GM19099 (cell line): ENCODE results near the gene PHACTR4.

Experiments
- POLR2A ChIP-seq: IDR thresholded peaks from 3 replicates; pipeline ENCODE4 v1.6.1; 2011; ENCODE audit warnings: low read depth; ENCODE audit not compliant: insufficient read length; ENCODE audit errors: extremely low read depth

PHACTR4 gene

GRCh38 chr1:28458237-28459228 is 89.0 kb downstream of the PHACTR4 start:
- TF ChIP-seq POLR2A: no peak

- no peak for TF ChIP-seq POLR2A
These were observed 96.8 kb downstream of the PHACTR4 start for GRCh38 chr1:28466226-28466778.

- TF ChIP-seq POLR2A: no peak
These were observed 100.6 kb downstream of the PHACTR4 start for GRCh38 chr1:28470146-28470545.

GRCh38 chr1:28480308-28480707 is 110.8 kb downstream of the PHACTR4 start:
- no peak for TF ChIP-seq POLR2A

- no peak for TF ChIP-seq POLR2A
These were observed 112.6 kb downstream of the PHACTR4 start for GRCh38 chr1:28482138-28482537.

GRCh38 chr1:28482702-28483101 is 113.2 kb downstream of the PHACTR4 start:
- no peak for TF ChIP-seq POLR2A

GRCh38 chr1:28494737-28495136 is 125.2 kb downstream of the PHACTR4 start:
- no peak for TF ChIP-seq POLR2A

- no peak for TF ChIP-seq POLR2A
These were observed 130.0 kb downstream of the PHACTR4 start for GRCh38 chr1:28499553-28499952.

- TF ChIP-seq POLR2A: no peak
These were observed 132.4 kb downstream of the PHACTR4 start for GRCh38 chr1:28501925-28502324.

GRCh38 chr1:28503117-28503516 is 133.6 kb downstream of the PHACTR4 start:
- TF ChIP-seq POLR2A: no peak

- peak; percentile 100 for TF ChIP-seq POLR2A
These were observed 136.1 kb downstream of the PHACTR4 start, which contains the start of gene RCC1 for GRCh38 chr1:28505406-28506187. Gene RCC1 (plus strand): TSS chr1:28506043. CDS start chr1:28529867, 23,824 bp downstream.

- no peak for TF ChIP-seq POLR2A
These were observed 137.3 kb downstream of the PHACTR4 start for GRCh38 chr1:28506907-28507246.

- TF ChIP-seq POLR2A: peak; percentile 37
These were observed 137.7 kb downstream of the PHACTR4 start for GRCh38 chr1:28507247-28507645.

GRCh38 chr1:28507646-28508434 is 138.3 kb downstream of the PHACTR4 start:
- TF ChIP-seq POLR2A: no peak

GRCh38 chr1:28508435-28508754 is 138.9 kb downstream of the PHACTR4 start:
- peak; percentile 57 for TF ChIP-seq POLR2A
